ENCODE measurements around the gene ASCC3.

ASCC3 gene

DNA sequence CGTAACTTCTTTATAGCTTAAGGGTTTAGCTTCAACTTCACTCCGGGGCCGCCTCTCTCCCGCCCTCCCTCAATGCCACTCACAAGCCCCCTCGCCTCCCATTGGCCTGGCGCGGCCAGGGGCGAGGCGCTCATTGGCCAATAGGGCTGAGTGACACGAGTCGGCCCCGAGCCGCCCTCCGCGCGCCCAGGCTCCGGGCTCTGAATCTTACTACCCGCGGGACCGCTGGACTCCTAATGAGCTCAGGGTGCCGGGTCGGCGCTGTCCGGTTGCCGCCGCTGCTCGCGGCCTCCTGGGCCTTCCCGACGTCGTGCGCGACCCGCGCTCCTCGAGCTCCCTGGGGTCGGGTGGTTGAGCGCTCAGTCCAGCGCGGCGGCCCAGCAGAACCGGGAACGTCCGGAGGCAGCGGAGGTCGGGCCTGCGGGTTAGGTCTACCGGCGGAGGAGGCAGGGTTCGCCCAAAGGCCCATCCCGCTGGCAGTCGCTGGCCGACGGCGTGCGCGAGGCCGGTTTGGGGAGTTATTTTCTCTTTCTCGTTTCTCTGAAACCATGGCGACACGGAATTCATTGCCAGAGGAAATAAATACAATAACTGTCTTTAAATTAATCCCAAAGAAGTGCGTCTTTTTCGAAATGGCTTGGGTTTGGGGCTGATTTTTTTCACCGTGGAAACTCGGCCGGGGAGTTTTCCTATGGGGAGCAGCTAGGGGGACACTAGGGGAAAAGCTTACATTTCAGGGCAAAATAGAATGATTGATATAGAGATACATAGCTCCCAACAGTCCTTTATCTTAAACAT lies 416.0 kb downstream of the ASCC3 start, which contains the start of gene SIM1:
Gene SIM1 (minus strand): TSS at position 19 of the 798 bp plus-strand sequence. CDS start 1,453 bp downstream, outside the sequence.
- peaks cover 78% of the 10 kb centered on the region for H3K27me3 ChIP-seq (ENCODE audit: insufficient read depth, insufficient read length)
- TF ChIP-seq SUZ12 (IDR thresholded peaks at IDR 0.05; ENCODE audit: extremely low read depth, insufficient read depth, insufficient read length) (peak; percentile 7), YY1 (IDR thresholded peaks at IDR 0.05; ENCODE audit: insufficient read depth, insufficient read length) (no peak), ZNF274 (IDR thresholded peaks at IDR 0.05; ENCODE audit: low read depth, low read length) (no peak)
- peak within 1 kb of the TSS; percentile 49 for H3K4me3 ChIP-seq (ENCODE audit: insufficient read length, low read depth)
- H3K36me3 ChIP-seq (ENCODE audit: insufficient read depth, insufficient read length, low read length): no peaks in the 10 kb centered on the region
- H3K9ac ChIP-seq (ENCODE audit: insufficient read length, low read depth): peak within 1 kb of the TSS; percentile 50
- no peaks in the 10 kb centered on the region for H3K4me1 ChIP-seq (ENCODE audit: insufficient read depth, insufficient read length)
- DNase-seq (ENCODE audit: low read depth, low spot score): peak; percentile 84
- H3K9me3 ChIP-seq (ENCODE audit: insufficient read depth, low read length): no peaks in the 10 kb centered on the region

DNA sequence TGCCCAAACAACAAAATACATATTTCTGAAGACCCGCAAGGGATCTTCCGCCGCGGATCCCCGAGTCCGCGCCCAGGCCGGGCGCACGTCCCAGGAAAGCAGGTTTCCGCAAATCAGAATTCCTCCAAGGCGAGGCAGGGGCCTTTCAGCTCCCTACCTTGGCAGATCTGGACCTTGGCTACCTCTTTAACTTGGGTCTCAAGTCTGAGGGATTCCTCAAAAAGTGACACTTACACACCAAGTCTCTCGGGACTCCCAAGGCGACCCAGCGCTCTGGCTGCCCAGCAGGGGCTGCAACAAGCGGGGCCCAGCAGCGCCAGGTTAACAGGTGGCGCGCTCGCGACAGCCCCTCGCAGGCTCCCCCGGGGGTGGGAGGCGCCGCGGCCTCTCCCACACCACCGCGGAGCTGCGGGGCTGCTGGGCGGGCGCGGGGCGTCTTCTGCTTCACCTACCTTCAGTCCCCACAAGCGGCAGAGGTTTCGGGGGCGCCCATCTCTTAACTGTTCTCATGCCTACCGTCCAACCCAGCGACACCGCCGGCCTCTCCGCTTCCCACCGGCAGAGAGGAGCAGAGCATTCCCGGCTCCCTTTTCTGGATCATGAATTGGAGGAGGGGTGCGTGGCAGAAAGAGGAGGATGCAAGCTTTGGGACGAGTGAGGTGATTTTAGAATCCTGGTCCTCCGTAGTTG lies 416.8 kb downstream of the ASCC3 start:
- Histone ChIP-seq H3K36me3 (ENCODE audit: insufficient read depth, insufficient read length, low read length) (no peaks in the 10 kb centered on the region), H3K27me3 (ENCODE audit: insufficient read depth, insufficient read length) (peaks cover 86% of the 10 kb centered on the region), H3K4me1 (ENCODE audit: insufficient read depth, insufficient read length) (no peaks in the 10 kb centered on the region), H3K9me3 (ENCODE audit: insufficient read depth, low read length) (no peaks in the 10 kb centered on the region), H3K9ac (ENCODE audit: insufficient read length, low read depth) (peak overlapping the region; percentile 3), H3K4me3 (ENCODE audit: insufficient read length, low read depth) (peak overlapping the region; percentile 33)
- TF ChIP-seq ZNF274 (IDR thresholded peaks at IDR 0.05; ENCODE audit: low read depth, low read length) (no peak), SUZ12 (IDR thresholded peaks at IDR 0.05; ENCODE audit: extremely low read depth, insufficient read depth, insufficient read length) (peak; percentile 74), YY1 (IDR thresholded peaks at IDR 0.05; ENCODE audit: insufficient read depth, insufficient read length) (no peak)
- no peak for DNase-seq (ENCODE audit: low read depth, low spot score)

DNA sequence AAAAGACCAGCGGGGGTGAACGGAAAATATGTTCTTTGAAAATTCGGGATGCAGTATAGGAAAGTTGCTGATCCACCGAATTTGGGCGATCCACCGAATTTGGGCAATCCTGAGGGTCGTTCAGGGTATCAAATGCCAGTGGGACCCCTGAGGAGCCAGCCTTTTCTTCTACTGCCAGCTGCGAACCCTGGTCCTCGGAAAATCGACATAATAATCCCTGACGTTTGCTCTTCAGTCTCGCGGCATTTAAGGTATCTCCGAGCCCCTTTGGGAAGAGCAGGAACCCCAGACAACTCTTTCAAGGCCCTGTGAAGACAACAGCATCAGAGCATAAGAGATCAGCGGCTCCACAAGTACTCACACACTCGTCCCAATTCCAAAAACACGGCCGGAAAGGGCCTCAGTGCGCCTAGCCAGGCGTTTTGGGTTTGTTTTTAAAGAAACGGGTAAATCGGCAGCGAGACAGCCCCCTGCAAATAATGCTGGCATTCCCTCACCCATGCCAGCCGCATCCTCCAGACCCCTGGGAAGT lies 417.4 kb downstream of the ASCC3 start:
- H3K4me1 ChIP-seq (ENCODE audit: insufficient read depth, insufficient read length): no peaks in the 10 kb centered on the region
- H3K4me3 ChIP-seq (ENCODE audit: insufficient read length, low read depth): peak overlapping the region; percentile 33
- H3K27me3 ChIP-seq (ENCODE audit: insufficient read depth, insufficient read length): peaks cover 92% of the 10 kb centered on the region
- H3K9me3 ChIP-seq (ENCODE audit: insufficient read depth, low read length): no peaks in the 10 kb centered on the region
- no peak for DNase-seq (ENCODE audit: low read depth, low spot score)
- no peaks in the 10 kb centered on the region for H3K36me3 ChIP-seq (ENCODE audit: insufficient read depth, insufficient read length, low read length)
- TF ChIP-seq ZNF274 (IDR thresholded peaks at IDR 0.05; ENCODE audit: low read depth, low read length) (no peak), SUZ12 (IDR thresholded peaks at IDR 0.05; ENCODE audit: extremely low read depth, insufficient read depth, insufficient read length) (peak; percentile 61)
- peak overlapping the region; percentile 3 for H3K9ac ChIP-seq (ENCODE audit: insufficient read length, low read depth)

DNA sequence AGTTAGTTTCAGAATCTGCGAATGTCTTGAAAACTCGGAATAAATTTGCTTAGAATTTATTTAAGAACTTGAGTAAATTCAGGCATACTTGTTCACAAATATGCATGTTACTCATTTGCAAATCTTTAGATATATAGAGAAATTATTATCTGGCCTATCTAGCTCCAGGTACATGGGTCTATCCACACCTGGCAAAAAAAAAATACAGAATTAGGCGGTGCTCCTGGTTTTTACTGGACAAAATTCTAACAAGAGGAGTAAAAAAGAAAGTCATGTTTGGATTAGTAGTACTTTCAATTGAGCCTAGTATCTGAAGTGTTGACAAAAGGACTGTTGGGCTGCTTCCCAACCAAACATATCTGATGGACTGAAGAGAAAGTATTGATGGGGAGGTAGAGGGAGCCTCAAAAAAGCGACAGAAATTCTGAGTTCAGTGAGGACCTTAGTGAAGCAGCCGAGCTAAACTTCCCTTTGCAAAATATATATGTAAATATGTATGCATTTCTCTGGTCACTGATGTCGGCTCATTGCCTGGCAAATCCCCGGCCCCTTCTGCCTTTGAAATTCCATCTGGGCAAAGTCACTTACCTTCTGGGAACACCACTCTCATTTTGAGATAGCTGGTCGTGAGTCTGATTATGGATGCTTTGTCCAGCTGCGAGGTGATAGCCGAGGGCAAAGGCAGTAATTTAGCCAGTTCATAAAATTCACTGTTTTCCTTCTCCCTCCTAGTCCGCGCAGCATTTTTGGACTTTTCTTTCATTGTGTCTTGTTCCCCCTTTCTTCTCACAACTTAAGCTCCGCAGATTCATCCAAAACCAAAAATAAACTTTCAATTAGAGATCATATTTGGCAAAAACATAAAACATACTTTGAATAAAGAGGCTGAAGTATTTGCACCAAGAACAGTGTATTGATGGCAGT lies 418.2 kb downstream of the ASCC3 start:
- Histone ChIP-seq H3K9ac (ENCODE audit: insufficient read length, low read depth) (no peak overlapping the region), H3K9me3 (ENCODE audit: insufficient read depth, low read length) (no peaks in the 10 kb centered on the region), H3K27me3 (ENCODE audit: insufficient read depth, insufficient read length) (peaks cover 100% of the 10 kb centered on the region), H3K4me1 (ENCODE audit: insufficient read depth, insufficient read length) (peaks cover 2% of the 10 kb centered on the region), H3K36me3 (ENCODE audit: insufficient read depth, insufficient read length, low read length) (no peaks in the 10 kb centered on the region), H3K4me3 (ENCODE audit: insufficient read length, low read depth) (no peak overlapping the region)
- TF ChIP-seq YY1 (IDR thresholded peaks at IDR 0.05; ENCODE audit: insufficient read depth, insufficient read length) (no peak), SUZ12 (IDR thresholded peaks at IDR 0.05; ENCODE audit: extremely low read depth, insufficient read depth, insufficient read length) (no peak), ZNF274 (IDR thresholded peaks at IDR 0.05; ENCODE audit: low read depth, low read length) (no peak)
- no peak for DNase-seq (ENCODE audit: low read depth, low spot score)

DNA sequence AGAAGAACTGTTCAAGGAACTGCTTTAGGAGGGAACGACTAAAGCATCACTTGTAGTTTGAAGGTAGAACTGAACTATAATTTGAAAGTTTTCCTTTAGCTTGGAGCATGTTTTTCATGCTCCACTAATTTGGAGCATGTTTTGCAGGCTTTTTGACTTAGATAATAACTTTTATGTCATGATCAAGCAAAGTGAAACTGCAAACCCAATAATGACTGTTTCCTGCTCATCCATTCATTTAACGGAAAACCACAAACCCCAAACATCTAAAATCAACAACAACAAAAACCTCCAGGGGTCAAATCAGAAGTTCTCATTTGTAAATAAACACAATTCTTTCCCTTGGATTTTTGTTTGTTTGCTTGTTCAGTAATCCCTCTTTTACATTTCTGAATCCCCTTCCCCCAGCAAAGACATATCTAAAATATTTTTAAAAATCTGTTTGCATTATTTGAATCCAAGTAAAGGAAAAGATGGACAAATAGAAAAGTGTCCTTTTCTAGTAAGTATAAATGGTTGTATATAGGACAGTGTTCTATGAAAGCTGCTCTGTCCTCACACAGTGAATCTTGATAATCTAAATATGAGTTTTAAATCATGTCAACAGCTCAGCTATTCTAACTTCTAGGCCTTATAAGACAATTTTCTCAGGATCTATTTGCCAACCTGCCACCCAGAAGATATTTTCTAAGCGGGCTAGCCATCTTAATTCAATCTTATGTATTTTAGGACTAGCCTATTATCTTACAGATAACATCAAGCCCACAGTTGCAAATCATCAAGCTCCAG lies 419.0 kb downstream of the ASCC3 start:
- TF ChIP-seq SUZ12 (IDR thresholded peaks at IDR 0.05; ENCODE audit: extremely low read depth, insufficient read depth, insufficient read length): no peak
- no peak for TF ChIP-seq ZNF274 (IDR thresholded peaks at IDR 0.05; ENCODE audit: low read depth, low read length)
- no peak for TF ChIP-seq YY1 (IDR thresholded peaks at IDR 0.05; ENCODE audit: insufficient read depth, insufficient read length)
- no peak for DNase-seq (ENCODE audit: low read depth, low spot score)
- peaks cover 100% of the 10 kb centered on the region for H3K27me3 ChIP-seq (ENCODE audit: insufficient read depth, insufficient read length)
- peaks cover 4% of the 10 kb centered on the region for H3K4me1 ChIP-seq (ENCODE audit: insufficient read depth, insufficient read length)
- H3K36me3 ChIP-seq (ENCODE audit: insufficient read depth, insufficient read length, low read length): no peaks in the 10 kb centered on the region
- no peak overlapping the region for H3K9ac ChIP-seq (ENCODE audit: insufficient read length, low read depth)
- no peak overlapping the region for H3K4me3 ChIP-seq (ENCODE audit: insufficient read length, low read depth)
- no peaks in the 10 kb centered on the region for H3K9me3 ChIP-seq (ENCODE audit: insufficient read depth, low read length)

DNA sequence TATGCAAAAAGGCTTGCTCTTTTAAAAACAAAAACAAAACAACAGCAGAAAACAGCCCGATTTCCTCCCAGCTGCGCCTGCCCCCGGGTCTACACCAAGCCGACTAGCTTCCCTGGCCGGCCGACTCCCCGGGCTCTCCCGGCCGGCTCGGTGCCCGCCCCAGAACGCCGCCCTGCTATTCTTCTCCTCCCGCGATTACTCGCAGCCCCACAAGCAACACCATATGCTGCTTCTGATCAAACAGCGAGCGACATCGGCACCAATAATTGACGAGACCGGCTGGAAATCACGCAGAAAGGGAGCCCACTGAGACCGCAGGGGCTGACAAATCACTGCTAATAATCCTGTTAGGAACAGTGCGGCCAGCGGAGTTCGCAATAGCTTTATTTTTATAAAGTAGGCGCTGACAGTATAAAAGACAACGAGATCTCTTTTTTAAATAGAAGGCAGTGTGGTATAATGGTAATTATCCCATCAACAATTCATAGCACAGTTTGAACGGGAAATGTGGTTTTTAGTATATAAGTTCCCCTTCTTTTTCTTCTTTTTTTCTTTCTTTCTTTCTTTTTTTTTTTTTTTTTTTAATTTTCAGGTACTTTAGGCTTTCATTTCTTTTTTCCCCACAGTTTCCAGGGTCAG lies 419.7 kb downstream of the ASCC3 start:
- peak; percentile 96 for TF ChIP-seq SUZ12 (IDR thresholded peaks at IDR 0.05; ENCODE audit: extremely low read depth, insufficient read depth, insufficient read length)
- TF ChIP-seq ZNF274 (IDR thresholded peaks at IDR 0.05; ENCODE audit: low read depth, low read length): no peak
- Histone ChIP-seq H3K4me3 (ENCODE audit: insufficient read length, low read depth) (no peak overlapping the region), H3K27me3 (ENCODE audit: insufficient read depth, insufficient read length) (peaks cover 100% of the 10 kb centered on the region), H3K9ac (ENCODE audit: insufficient read length, low read depth) (no peak overlapping the region), H3K9me3 (ENCODE audit: insufficient read depth, low read length) (no peaks in the 10 kb centered on the region), H3K4me1 (ENCODE audit: insufficient read depth, insufficient read length) (peaks cover 4% of the 10 kb centered on the region), H3K36me3 (ENCODE audit: insufficient read depth, insufficient read length, low read length) (no peaks in the 10 kb centered on the region)
- no peak for DNase-seq (ENCODE audit: low read depth, low spot score)
